HepG2 (cell line): ENCODE results near the gene ZNF764. TPM values are rescaled to one million over a fixed set of nuclear protein-coding genes. Genes with fewer than 3 reads are reported as not detected.
A peak's percentile ranks its signal among the peaks of the same experiment; 100 is the strongest.

Experiments
- ATF7 ChIP-seq, 2 experiments: fragments of 450-650 bp in 1 of 2; sonication (generic) in 1 of 2; formaldehyde crosslinking in 1 of 2; IDR thresholded peaks; 2 replicates each; pipeline versions ENCODE4 v1.4.0 to v1.6.1; 2016 to 2020; ENCODE audit warnings: antibody characterized with exemption in 1 of 2, mild to moderate bottlenecking in 1 of 2, missing genetic modification reagents in 1 of 2
- E2F1 ChIP-seq: sonication (generic); formaldehyde crosslinking; IDR thresholded peaks from 2 replicates; pipeline ENCODE4 v1.5.0; 2020; ENCODE audit warnings: missing genetic modification reagents
- FOSL1 ChIP-seq: sonication (generic); formaldehyde crosslinking; IDR thresholded peaks from 2 replicates; pipeline ENCODE4 v1.9.0; 2021; ENCODE audit warnings: missing genetic modification reagents, borderline replicate concordance
- GFI1 ChIP-seq: sonication (generic); formaldehyde crosslinking; IDR thresholded peaks from 2 replicates; pipeline ENCODE4 v1.5.0; 2020; ENCODE audit warnings: missing genetic modification reagents, mild to moderate bottlenecking, borderline replicate concordance
- GZF1 ChIP-seq: sonication (generic); formaldehyde crosslinking; IDR thresholded peaks from 2 replicates; pipeline ENCODE4 v1.5.1; 2020; ENCODE audit warnings: mild to moderate bottlenecking, missing genetic modification reagents
- HOXA5 ChIP-seq: sonication (generic); formaldehyde crosslinking; IDR thresholded peaks from 2 replicates; pipeline ENCODE4 v1.4.0; 2020; ENCODE audit warnings: missing genetic modification reagents
- IKZF5 ChIP-seq: IDR thresholded peaks from 2 replicates; pipeline ENCODE4 v1.6.1; 2018; ENCODE audit warnings: missing genetic modification reagents, mild to moderate bottlenecking, missing compliant biosample characterization
- JARID2 ChIP-seq: sonication (generic); formaldehyde crosslinking; IDR thresholded peaks from 2 replicates; pipeline ENCODE4 v1.8.1; 2023; ENCODE audit warnings: missing genetic modification reagents, inconsistent platforms; ENCODE audit not compliant: insufficient replicate concordance
- NAIF1 ChIP-seq: sonication (generic); formaldehyde crosslinking; IDR thresholded peaks from 2 replicates; pipeline ENCODE4 v1.5.0; 2020; ENCODE audit warnings: mild to moderate bottlenecking, missing genetic modification reagents, borderline replicate concordance
- NFE2L2 ChIP-seq: fragments of 150-350 bp; IDR thresholded peaks from 2 replicates; pipeline ENCODE4 v1.6.1; 2014; ENCODE audit warnings: low read length
- NFRKB ChIP-seq: fragments of 450-650 bp; IDR thresholded peaks from 2 replicates; pipeline ENCODE4 v1.6.1; 2017
- NR2F2 ChIP-seq: IDR thresholded peaks from 2 replicates; pipeline ENCODE4 v1.6.1; 2012; ENCODE audit warnings: low read depth, inconsistent platforms, borderline replicate concordance
- POLR2AphosphoS5 ChIP-seq: IDR thresholded peaks from 2 replicates; pipeline ENCODE4 v1.6.1; 2012; ENCODE audit warnings: low read depth, low read length
- U2AF2 ChIP-seq: fragments of 200-400 bp; formaldehyde crosslinking; IDR thresholded peaks from 2 replicates; pipeline ENCODE4 v1.6.1; 2017; ENCODE audit warnings: low read depth, mild to moderate bottlenecking, low read length
- ZNF10 ChIP-seq: sonication (generic); formaldehyde crosslinking; IDR thresholded peaks from 2 replicates; pipeline ENCODE4 v1.4.0; 2020; ENCODE audit warnings: mild to moderate bottlenecking, low read depth, missing genetic modification reagents, borderline replicate concordance
- ZNF138 ChIP-seq: sonication (generic); formaldehyde crosslinking; IDR thresholded peaks from 2 replicates; pipeline ENCODE4 v1.5.0; 2020; ENCODE audit warnings: mild to moderate bottlenecking, low read depth, missing genetic modification reagents
- ZNF276 ChIP-seq: sonication (generic); formaldehyde crosslinking; IDR thresholded peaks from 2 replicates; pipeline ENCODE4 v1.4.0; 2020; ENCODE audit warnings: mild to moderate bottlenecking, low read depth, missing genetic modification reagents
- ZNF790 ChIP-seq: sonication (generic); formaldehyde crosslinking; IDR thresholded peaks from 2 replicates; pipeline ENCODE4 v1.8.0; 2022; ENCODE audit warnings: missing genetic modification reagents, mild to moderate bottlenecking, borderline replicate concordance
- ZNF879 ChIP-seq: sonication (generic); formaldehyde crosslinking; IDR thresholded peaks from 2 replicates; pipeline ENCODE4 v1.8.1; 2023; ENCODE audit warnings: missing genetic modification reagents
- ZZZ3 ChIP-seq: sonication (generic); formaldehyde crosslinking; IDR thresholded peaks from 2 replicates; pipeline ENCODE4 v1.4.0; 2020; ENCODE audit warnings: missing genetic modification reagents, mild to moderate bottlenecking, borderline replicate concordance
- polyA plus RNA-seq, 8 experiments: library from polyadenylated mRNA; depleted of rRNA in 3 of 8; stranded (reverse) in 7 of 8; unstranded in 1 of 8; fragments of >200 nt; fragmentation: Illumina TruSeq in 4 of 8; extraction: Trizol in 4 of 8; gene quantifications; 2 replicates each; pipeline versions ENCODE4 v1.2.1 to v1.2.3, GENCODE V29; 2011 to 2016; ENCODE audit warnings: low read depth in 4 of 8, missing spikeins in 1 of 8, mixed read lengths in 1 of 8; ENCODE audit not compliant: insufficient read depth in 1 of 8
- total RNA-seq, 5 experiments: library from RNA; depleted of rRNA; stranded (reverse); fragments of >200 nt; fragmentation: Illumina TruSeq; extraction: Trizol; gene quantifications; 2 replicates each; pipeline ENCODE4 v1.2.3, GENCODE V29; 2016; ENCODE audit warnings: low read depth in 1 of 5
- TF ChIP-seq, protein P1 (sequence below): sonication (generic); formaldehyde crosslinking; IDR thresholded peaks from 2 replicates; pipeline ENCODE4 v1.4.0; 2020; ENCODE audit warnings: missing genetic modification reagents, borderline replicate concordance
- TF ChIP-seq, protein P2 (sequence below): sonication (generic); formaldehyde crosslinking; IDR thresholded peaks from 2 replicates; pipeline ENCODE4 v1.8.0; 2022; ENCODE audit warnings: missing genetic modification reagents, mild to moderate bottlenecking, moderate library complexity, borderline replicate concordance

ZNF764 gene
- total and polyA plus RNA-seq, 2 of the 13 experiments (the other 11 are each of a cell fraction or from before 2014, with no cell fraction given) = 4.1 to 9.1 TPM

GRCh38 chr16:30535777-30536190, 22.4 kb downstream of the ZNF764 start (continued):
- TF ChIP-seq, protein P1, sequence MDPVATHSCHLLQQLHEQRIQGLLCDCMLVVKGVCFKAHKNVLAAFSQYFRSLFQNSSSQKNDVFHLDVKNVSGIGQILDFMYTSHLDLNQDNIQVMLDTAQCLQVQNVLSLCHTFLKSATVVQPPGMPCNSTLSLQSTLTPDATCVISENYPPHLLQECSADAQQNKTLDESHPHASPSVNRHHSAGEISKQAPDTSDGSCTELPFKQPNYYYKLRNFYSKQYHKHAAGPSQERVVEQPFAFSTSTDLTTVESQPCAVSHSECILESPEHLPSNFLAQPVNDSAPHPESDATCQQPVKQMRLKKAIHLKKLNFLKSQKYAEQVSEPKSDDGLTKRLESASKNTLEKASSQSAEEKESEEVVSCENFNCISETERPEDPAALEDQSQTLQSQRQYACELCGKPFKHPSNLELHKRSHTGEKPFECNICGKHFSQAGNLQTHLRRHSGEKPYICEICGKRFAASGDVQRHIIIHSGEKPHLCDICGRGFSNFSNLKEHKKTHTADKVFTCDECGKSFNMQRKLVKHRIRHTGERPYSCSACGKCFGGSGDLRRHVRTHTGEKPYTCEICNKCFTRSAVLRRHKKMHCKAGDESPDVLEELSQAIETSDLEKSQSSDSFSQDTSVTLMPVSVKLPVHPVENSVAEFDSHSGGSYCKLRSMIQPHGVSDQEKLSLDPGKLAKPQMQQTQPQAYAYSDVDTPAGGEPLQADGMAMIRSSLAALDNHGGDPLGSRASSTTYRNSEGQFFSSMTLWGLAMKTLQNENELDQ = no peak
- no peak for TF ChIP-seq NR2F2
- no peak for TF ChIP-seq ATF7 (IDR thresholded peaks at IDR 0.05)
- no peak for TF ChIP-seq ATF7 (CRISPR knock-in tag; IDR thresholded peaks at IDR 0.05)
- peak; percentile 70 for TF ChIP-seq IKZF5
- TF ChIP-seq ZNF276 = peak; percentile 88; the same call in 1 of the 2 replicates
- TF ChIP-seq NFE2L2 = no peak
- no peak for TF ChIP-seq ZNF10 (CRISPR knock-in tag)
- TF ChIP-seq U2AF2 = no peak
- no peak for TF ChIP-seq ZNF138 (CRISPR knock-in tag)
- TF ChIP-seq POLR2AphosphoS5 = peak; percentile 45; the same call in 1 of the 2 replicates
- TF ChIP-seq HOXA5 (CRISPR knock-in tag) = peak; percentile 50; the same call in 1 of the 2 replicates
- TF ChIP-seq E2F1 (CRISPR knock-in tag) = no peak
- TF ChIP-seq ZNF790 = no peak
- TF ChIP-seq ZZZ3 (CRISPR knock-in tag) = peak; percentile 45; the same call in 1 of the 2 replicates
- TF ChIP-seq NFRKB = no peak
- no peak for TF ChIP-seq GZF1 (CRISPR knock-in tag)
- TF ChIP-seq NAIF1 (CRISPR knock-in tag) = peak; percentile 40; the same call in 1 of the 2 replicates
- no peak; the same call in 1 of the 2 replicates for TF ChIP-seq GFI1 (CRISPR knock-in tag)
- no peak for TF ChIP-seq FOSL1
- TF ChIP-seq, protein P2, sequence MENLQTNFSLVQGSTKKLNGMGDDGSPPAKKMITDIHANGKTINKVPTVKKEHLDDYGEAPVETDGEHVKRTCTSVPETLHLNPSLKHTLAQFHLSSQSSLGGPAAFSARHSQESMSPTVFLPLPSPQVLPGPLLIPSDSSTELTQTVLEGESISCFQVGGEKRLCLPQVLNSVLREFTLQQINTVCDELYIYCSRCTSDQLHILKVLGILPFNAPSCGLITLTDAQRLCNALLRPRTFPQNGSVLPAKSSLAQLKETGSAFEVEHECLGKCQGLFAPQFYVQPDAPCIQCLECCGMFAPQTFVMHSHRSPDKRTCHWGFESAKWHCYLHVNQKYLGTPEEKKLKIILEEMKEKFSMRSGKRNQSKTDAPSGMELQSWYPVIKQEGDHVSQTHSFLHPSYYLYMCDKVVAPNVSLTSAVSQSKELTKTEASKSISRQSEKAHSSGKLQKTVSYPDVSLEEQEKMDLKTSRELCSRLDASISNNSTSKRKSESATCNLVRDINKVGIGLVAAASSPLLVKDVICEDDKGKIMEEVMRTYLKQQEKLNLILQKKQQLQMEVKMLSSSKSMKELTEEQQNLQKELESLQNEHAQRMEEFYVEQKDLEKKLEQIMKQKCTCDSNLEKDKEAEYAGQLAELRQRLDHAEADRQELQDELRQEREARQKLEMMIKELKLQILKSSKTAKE = no peak
- TF ChIP-seq ZNF879 (CRISPR knock-in tag) = no peak
- no peak for TF ChIP-seq JARID2
